ACHN (cell line): ENCODE data around the gene CCDC69.
"Not testable (repeated sequence)": the region's sequence is repeated elsewhere in the genome, so short reads cannot be mapped to it uniquely, and the experiment has no call there.

Source experiments
- DNase-seq: peaks from one replicate; pipeline ENCODE4 v3.0.0-alpha.2; 2015
- in situ Hi-C: cut with HindIII; loops from 2 replicates; pipeline ENCODE4 v1.10.0; 2017; ENCODE audit warnings: low sequenced_read_pairs, low pct_ligation_motif_present, low pct_unique_long_range_greater_than_20kb

Gene CCDC69

GRCh38 chr5:151223447-151224264 lies at the start of gene CCDC69:
TSS of gene CCDC69 (minus strand) at chr5:151224092. CDS start at chr5:151223970, 122 bp downstream.
- DNase-seq = peak; percentile 52
- in situ Hi-C loops = no loop called here

GRCh38 chr5:151271336-151271735 lies 47.4 kb upstream of the CCDC69 start:
- DNase-seq = no peak
- in situ Hi-C loops = no loop called here

GRCh38 chr5:151270599-151270998 lies 46.7 kb upstream of the CCDC69 start:
- in situ Hi-C loops = no loop called here
- DNase-seq = no peak

GRCh38 chr5:151267491-151268260 lies 43.8 kb upstream of the CCDC69 start:
- in situ Hi-C loops = no loop called here
- DNase-seq = no peak

- in situ Hi-C loops = no loop called here
- DNase-seq = no peak
These were observed 40.2 kb upstream of the CCDC69 start for GRCh38 chr5:151264113-151264512.

GRCh38 chr5:151262532-151262931 lies 38.6 kb upstream of the CCDC69 start:
- in situ Hi-C loops = no loop called here
- no peak for DNase-seq

- in situ Hi-C loops = no loop called here
- no peak for DNase-seq
These were observed 36.0 kb upstream of the CCDC69 start for GRCh38 chr5:151259931-151260330.

- in situ Hi-C loops = no loop called here
- no peak for DNase-seq
These were observed 34.9 kb upstream of the CCDC69 start for GRCh38 chr5:151258816-151259215.

- in situ Hi-C loops = no loop called here
- DNase-seq = no peak
These were observed 34.3 kb upstream of the CCDC69 start for GRCh38 chr5:151258201-151258611.

GRCh38 chr5:151257731-151258181 lies 33.9 kb upstream of the CCDC69 start:
- no peak for DNase-seq
- in situ Hi-C loops = no loop called here

- DNase-seq = no peak
- in situ Hi-C loops = no loop called here
These were observed 31.9 kb upstream of the CCDC69 start for GRCh38 chr5:151255621-151256286.

GRCh38 chr5:151254990-151255389 lies 31.1 kb upstream of the CCDC69 start:
- in situ Hi-C loops, DNase-seq: not testable (repeated sequence)

- DNase-seq = no peak
- in situ Hi-C loops = no loop called here
These were observed 30.7 kb upstream of the CCDC69 start for GRCh38 chr5:151254556-151254955.

- no peak for DNase-seq
These were observed 29.7 kb upstream of the CCDC69 start for GRCh38 chr5:151253605-151253950.

GRCh38 chr5:151252762-151253604 lies 29.1 kb upstream of the CCDC69 start, which contains the start of gene GM2A:
TSS of gene GM2A (plus strand) at chr5:151253185. CDS start at chr5:151253217, 32 bp downstream.
- in situ Hi-C loops = no loop called here
- peak; percentile 98 for DNase-seq

More at GRCh38 chr5:151253605-151253950, 29.7 kb upstream of the CCDC69 start:
- in situ Hi-C loops = no loop called here

GRCh38 chr5:151251621-151252020 lies 27.7 kb upstream of the CCDC69 start:
- DNase-seq = no peak
- in situ Hi-C loops = no loop called here

- no peak for DNase-seq
- in situ Hi-C loops = no loop called here
These were observed 27.2 kb upstream of the CCDC69 start for GRCh38 chr5:151251001-151251551.
